Smooth muscle cell (in vitro differentiated cells): ENCODE measurements around the gene HECA. TPM values are rescaled to one million over a fixed set of nuclear protein-coding genes. Genes with fewer than 3 reads are reported as not detected.
A peak's percentile ranks its signal among the peaks of the same experiment; 100 is the strongest.

Source experiments
- DNase-seq: peaks from one replicate; lab custom pipeline; 2025; ENCODE audit not compliant: unreplicated experiment; lab: John Stamatoyannopoulos, UW
- H2AFZ ChIP-seq: fragments of 200-600 bp; sonication (generic); 2 replicates; pipeline ENCODE4 v1.6.0; 2016; ENCODE audit warnings: antibody characterized with exemption, low read depth, mild to moderate bottlenecking
- H3F3A ChIP-seq: fragments of 200-600 bp; sonication (generic); 2 replicates; pipeline ENCODE4 v1.6.0; 2017; ENCODE audit warnings: antibody characterized with exemption, low read depth
- H3K27ac ChIP-seq: fragments of 200-600 bp; sonication (generic); 2 replicates; pipeline ENCODE4 v1.5.1; 2016; ENCODE audit warnings: low read depth, mild to moderate bottlenecking
- H3K27me3 ChIP-seq: fragments of 200-600 bp; sonication (generic); 2 replicates; pipeline ENCODE4 v1.6.1; 2016; ENCODE audit warnings: low read depth, mild to moderate bottlenecking
- H3K36me3 ChIP-seq: fragments of 200-600 bp; sonication (generic); 2 replicates; pipeline ENCODE4 v1.5.1; 2016; ENCODE audit warnings: low read depth
- H3K4me1 ChIP-seq: fragments of 200-600 bp; sonication (generic); 2 replicates; pipeline ENCODE4 v1.5.1; 2016; ENCODE audit warnings: low read depth
- H3K4me2 ChIP-seq: fragments of 200-600 bp; sonication (generic); 2 replicates; pipeline ENCODE4 v1.6.0; 2016; ENCODE audit warnings: mild to moderate bottlenecking
- H3K4me3 ChIP-seq: fragments of 200-600 bp; sonication (generic); 2 replicates; pipeline ENCODE4 v1.5.1; 2016; ENCODE audit warnings: mild to moderate bottlenecking
- H3K79me2 ChIP-seq: fragments of 200-600 bp; sonication (generic); 2 replicates; pipeline ENCODE4 v1.6.0; 2016; ENCODE audit warnings: low read depth, mild to moderate bottlenecking
- H3K9ac ChIP-seq: fragments of 200-600 bp; sonication (generic); 2 replicates; pipeline ENCODE4 v1.6.0; 2016; ENCODE audit warnings: low read depth
- H3K9me3 ChIP-seq: fragments of 200-600 bp; sonication (generic); replicated peaks from 2 replicates; pipeline ENCODE4 v1.5.1; 2016; ENCODE audit warnings: low read depth
- H4K20me1 ChIP-seq: fragments of 200-600 bp; sonication (generic); 2 replicates; pipeline ENCODE4 v1.6.0; 2016; ENCODE audit warnings: low read depth
- CTCF ChIP-seq: fragments of 200-600 bp; sonication (generic); IDR thresholded peaks from 2 replicates; pipeline ENCODE4 v1.5.1; 2017; ENCODE audit warnings: borderline replicate concordance, mild to moderate bottlenecking, antibody characterized with exemption; ENCODE audit not compliant: insufficient read depth, poor library complexity, severe bottlenecking
- WGBS: methylation state at CpG from one replicate; pipeline ENCODE4 v1.1.7; 2016; ENCODE audit warnings: low lambda C conversion rate; 5-methylcytosine and 5-hydroxymethylcytosine counted together
- polyA plus RNA-seq: library from polyadenylated mRNA; unstranded; fragments of >200 nt; fragmentation: Nextera tagmentation; extraction: Ambion mirVana; gene quantifications from 2 replicates; pipeline ENCODE4 v1.2.1, GENCODE V29; 2016
- total RNA-seq: library from RNA; depleted of rRNA; stranded (reverse); fragments of >200 nt; gene quantifications from 2 replicates; pipeline ENCODE4 v1.2.3, GENCODE V29; 2014

The HECA gene
- total and polyA plus RNA-seq, 2 experiments from 2014 or later: 7.7 to 19.7 TPM

- peaks cover 20% of the 10 kb centered on the region for H3K79me2 ChIP-seq
- 98% methylated on average over 2 of the region's 2 CpGs for WGBS
- no peaks in the 10 kb centered on the region for H3K36me3 ChIP-seq
These were observed 30.4 kb downstream of the HECA start for GRCh38 chr6:139165324-139165723.

GRCh38 chr6:139166238-139166955 is 31.5 kb downstream of the HECA start:
- 97% methylated on average over 35 of the region's 35 CpGs for WGBS
- Histone ChIP-seq H3F3A (peaks cover 5% of the 10 kb centered on the region), H2AFZ (no peak overlapping the region), H3K9me3 (no peaks in the 10 kb centered on the region), H4K20me1 (no peaks in the 10 kb centered on the region), H3K79me2 (peaks cover 27% of the 10 kb centered on the region), H3K4me3 (no peak overlapping the region), H3K27ac (no peak overlapping the region), H3K4me2 (no peak overlapping the region), H3K9ac (no peak overlapping the region), H3K36me3 (no peaks in the 10 kb centered on the region), H3K27me3 (no peaks in the 10 kb centered on the region), H3K4me1 (peaks cover 8% of the 10 kb centered on the region)
- no peak for DNase-seq
- TF ChIP-seq CTCF: no peak

More at GRCh38 chr6:139165324-139165723, 30.4 kb downstream of the HECA start:
- Histone ChIP-seq H2AFZ (no peak overlapping the region), H3K4me2 (no peak overlapping the region), H3K4me3 (no peak overlapping the region), H3K9me3 (no peaks in the 10 kb centered on the region), H3K4me1 (peaks cover 9% of the 10 kb centered on the region), H4K20me1 (no peaks in the 10 kb centered on the region), H3F3A (peaks cover 5% of the 10 kb centered on the region), H3K9ac (no peak overlapping the region), H3K27ac (peak overlapping the region; percentile 40), H3K27me3 (no peaks in the 10 kb centered on the region)
- no peak for DNase-seq
- TF ChIP-seq CTCF: no peak

- no peaks in the 10 kb centered on the region for H3K27me3 ChIP-seq
- H3K36me3 ChIP-seq: no peaks in the 10 kb centered on the region
- H3K27ac ChIP-seq: no peak overlapping the region
- H3K4me3 ChIP-seq: no peak overlapping the region
- no peaks in the 10 kb centered on the region for H3K9me3 ChIP-seq
- peaks cover 28% of the 10 kb centered on the region for H3K79me2 ChIP-seq
- no peak overlapping the region for H2AFZ ChIP-seq
- no peak for DNase-seq
- H3F3A ChIP-seq: no peaks in the 10 kb centered on the region
- H4K20me1 ChIP-seq: no peaks in the 10 kb centered on the region
- no peak overlapping the region for H3K9ac ChIP-seq
- no peak overlapping the region for H3K4me2 ChIP-seq
- WGBS: 98% methylated on average over 20 of the region's 20 CpGs
- peaks cover 2% of the 10 kb centered on the region for H3K4me1 ChIP-seq
- TF ChIP-seq CTCF: no peak
These were observed 32.1 kb downstream of the HECA start for GRCh38 chr6:139166956-139167313.

GRCh38 chr6:139172151-139172550 is 37.3 kb downstream of the HECA start:
- H3K79me2 ChIP-seq: peaks cover 18% of the 10 kb centered on the region
- H3K27ac ChIP-seq: no peak overlapping the region

More at GRCh38 chr6:139172151-139172550, 37.3 kb downstream of the HECA start:
- H3K27me3 ChIP-seq: no peaks in the 10 kb centered on the region
- no peaks in the 10 kb centered on the region for H3F3A ChIP-seq
- no peak for TF ChIP-seq CTCF
- H3K4me1 ChIP-seq: no peaks in the 10 kb centered on the region
- DNase-seq: no peak
- no peak overlapping the region for H3K4me3 ChIP-seq
- no peaks in the 10 kb centered on the region for H3K9me3 ChIP-seq
- no peak overlapping the region for H3K4me2 ChIP-seq
- no peak overlapping the region for H2AFZ ChIP-seq
- H4K20me1 ChIP-seq: peaks cover 7% of the 10 kb centered on the region
- no peaks in the 10 kb centered on the region for H3K36me3 ChIP-seq
- H3K9ac ChIP-seq: no peak overlapping the region
- WGBS: 95% methylated on average over 4 of the region's 4 CpGs
